Suprapubic skin (tissue), 4 donors: Measurements from ENCODE around the gene FNDC1.

Experiments
- POLR2A ChIP-seq, 2 donors: fragments of 450-650 bp; IDR thresholded peaks; one replicate each; pipeline ENCODE4 v1.6.1; 2017; ENCODE audit warnings: antibody characterized with exemption in 2 of 2, mild to moderate bottlenecking in 2 of 2, moderate library complexity in 2 of 2
- POLR2AphosphoS5 ChIP-seq, 3 donors: sonication (generic); formaldehyde crosslinking; IDR thresholded peaks; one replicate each; pipeline ENCODE4 v1.6.1; 2017; ENCODE audit warnings: antibody characterized with exemption in 3 of 3
- TF ChIP-seq, protein P1 (sequence below), 2 donors: fragments of 200-600 bp in 1 of 2; fragments of 450-650 bp in 1 of 2; sonication (generic) in 1 of 2; IDR thresholded peaks; one replicate each; pipeline ENCODE4 v1.5.1; 2016 to 2019; ENCODE audit warnings: antibody characterized with exemption in 2 of 2, mild to moderate bottlenecking in 1 of 2, moderate library complexity in 1 of 2

DNA sequence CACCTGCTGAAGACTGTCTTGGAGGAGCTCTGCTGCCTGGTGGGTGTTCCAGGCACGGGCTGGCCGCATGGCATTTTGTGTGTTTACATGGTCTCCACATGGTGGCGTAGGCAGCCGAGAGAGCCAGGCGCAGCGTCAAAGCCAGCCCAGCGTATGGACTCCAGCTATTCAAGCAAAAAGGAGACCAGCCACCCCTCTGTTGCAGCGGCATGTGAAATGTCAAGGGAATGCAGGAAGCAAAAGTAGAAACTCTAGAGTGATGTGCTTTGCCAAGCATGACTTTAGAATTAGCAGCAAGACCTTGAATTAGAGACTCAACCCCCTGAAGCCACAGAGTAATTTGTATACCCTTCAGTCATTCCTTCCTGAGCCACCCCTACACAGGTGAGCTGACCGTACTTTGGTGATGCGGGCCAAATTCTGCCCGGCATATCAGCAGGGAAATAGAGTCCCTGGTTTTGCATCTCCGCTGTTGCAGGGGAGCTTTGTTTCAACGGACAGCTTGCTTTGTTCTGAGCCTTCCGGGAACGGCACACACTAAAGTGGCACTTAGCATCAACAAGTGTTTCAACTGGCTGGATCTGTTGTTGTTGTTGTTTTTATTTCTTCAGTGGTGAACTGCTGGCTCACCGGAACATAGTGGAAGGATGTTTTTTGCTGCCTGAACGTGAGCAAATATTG is 48.5 kb downstream of the FNDC1 start:
- TF ChIP-seq, protein P1, sequence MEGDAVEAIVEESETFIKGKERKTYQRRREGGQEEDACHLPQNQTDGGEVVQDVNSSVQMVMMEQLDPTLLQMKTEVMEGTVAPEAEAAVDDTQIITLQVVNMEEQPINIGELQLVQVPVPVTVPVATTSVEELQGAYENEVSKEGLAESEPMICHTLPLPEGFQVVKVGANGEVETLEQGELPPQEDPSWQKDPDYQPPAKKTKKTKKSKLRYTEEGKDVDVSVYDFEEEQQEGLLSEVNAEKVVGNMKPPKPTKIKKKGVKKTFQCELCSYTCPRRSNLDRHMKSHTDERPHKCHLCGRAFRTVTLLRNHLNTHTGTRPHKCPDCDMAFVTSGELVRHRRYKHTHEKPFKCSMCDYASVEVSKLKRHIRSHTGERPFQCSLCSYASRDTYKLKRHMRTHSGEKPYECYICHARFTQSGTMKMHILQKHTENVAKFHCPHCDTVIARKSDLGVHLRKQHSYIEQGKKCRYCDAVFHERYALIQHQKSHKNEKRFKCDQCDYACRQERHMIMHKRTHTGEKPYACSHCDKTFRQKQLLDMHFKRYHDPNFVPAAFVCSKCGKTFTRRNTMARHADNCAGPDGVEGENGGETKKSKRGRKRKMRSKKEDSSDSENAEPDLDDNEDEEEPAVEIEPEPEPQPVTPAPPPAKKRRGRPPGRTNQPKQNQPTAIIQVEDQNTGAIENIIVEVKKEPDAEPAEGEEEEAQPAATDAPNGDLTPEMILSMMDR (IDR thresholded peaks at IDR 0.05) = no peak
- TF ChIP-seq POLR2A (IDR thresholded peaks at IDR 0.05) (no peak), POLR2AphosphoS5 (IDR thresholded peaks at IDR 0.05) (no peak)
